GM19043 (cell line): ENCODE measurements around the gene MYH14.

Experiments
- ATAC-seq: cut with Tn5 transposase; IDR thresholded peaks from one replicate; pipeline ENCODE4 v1.9.1; 2021; ENCODE audit warnings: low read depth; ENCODE audit not compliant: unreplicated experiment

MYH14 gene

DNA sequence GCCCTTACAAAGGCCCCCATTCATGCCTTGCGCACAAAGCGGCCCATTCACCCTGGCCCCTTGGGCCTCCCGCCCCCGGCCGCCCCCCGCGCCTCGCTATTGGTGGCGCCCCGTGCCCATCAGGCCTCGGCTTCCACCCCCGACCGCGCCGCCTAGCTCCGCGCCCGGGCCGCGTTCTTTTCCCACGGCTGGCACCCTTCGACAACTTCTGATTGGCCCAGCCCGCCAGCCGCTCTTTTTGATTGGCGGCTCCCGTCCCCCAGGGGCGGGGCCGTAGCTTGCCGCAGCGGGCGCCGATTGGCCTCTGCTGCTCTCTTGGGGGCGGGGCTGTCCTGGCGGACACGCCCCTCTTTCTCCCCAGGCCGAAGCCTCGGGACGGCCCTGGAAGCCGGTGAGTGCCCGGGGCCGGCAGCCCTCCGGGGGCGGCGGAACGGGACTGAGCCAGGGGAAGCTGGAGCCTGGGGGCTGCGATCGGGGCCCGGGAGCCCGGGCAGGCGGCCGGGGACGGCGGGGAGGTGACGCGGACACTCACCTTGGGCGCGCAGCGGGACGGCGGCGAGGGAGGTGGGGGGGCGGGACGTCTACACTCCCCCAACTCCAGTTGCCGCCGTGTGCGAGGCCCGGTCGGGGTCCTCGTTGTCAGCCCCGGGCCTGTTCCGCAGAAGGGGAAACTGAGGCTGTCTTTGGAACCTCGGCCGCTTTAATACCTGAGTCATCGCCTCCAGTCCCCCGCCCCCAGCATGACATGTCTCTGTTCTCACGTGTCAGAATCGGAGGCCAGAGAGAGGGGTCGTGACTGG is at the start of gene MYH14:
Gene MYH14, plus strand, starts transcription at position 342 of the 800 bp plus-strand sequence. CDS start 6,744 bp downstream, outside the sequence.
- ATAC-seq, result no peak

DNA sequence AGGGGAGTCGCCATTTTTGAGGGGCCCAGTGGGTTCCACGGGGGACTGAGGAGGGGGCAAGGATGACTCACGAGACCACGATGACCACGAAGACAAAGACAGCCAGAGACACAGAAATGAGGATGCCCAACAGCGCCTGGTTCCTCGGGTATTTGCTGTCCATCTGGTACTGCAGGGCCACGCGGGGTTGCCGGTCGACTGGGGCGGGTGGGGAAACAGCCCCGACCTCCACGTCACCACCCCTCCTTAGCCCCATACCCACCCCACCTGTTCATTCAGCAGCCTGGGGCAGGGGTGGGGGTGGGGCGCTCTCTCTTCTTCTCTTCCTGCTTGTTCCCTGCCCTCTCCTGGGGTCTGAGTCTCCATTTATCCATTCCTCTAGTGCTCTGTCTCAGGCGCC is 48.9 kb upstream of the MYH14 start:
- no peak for ATAC-seq

DNA sequence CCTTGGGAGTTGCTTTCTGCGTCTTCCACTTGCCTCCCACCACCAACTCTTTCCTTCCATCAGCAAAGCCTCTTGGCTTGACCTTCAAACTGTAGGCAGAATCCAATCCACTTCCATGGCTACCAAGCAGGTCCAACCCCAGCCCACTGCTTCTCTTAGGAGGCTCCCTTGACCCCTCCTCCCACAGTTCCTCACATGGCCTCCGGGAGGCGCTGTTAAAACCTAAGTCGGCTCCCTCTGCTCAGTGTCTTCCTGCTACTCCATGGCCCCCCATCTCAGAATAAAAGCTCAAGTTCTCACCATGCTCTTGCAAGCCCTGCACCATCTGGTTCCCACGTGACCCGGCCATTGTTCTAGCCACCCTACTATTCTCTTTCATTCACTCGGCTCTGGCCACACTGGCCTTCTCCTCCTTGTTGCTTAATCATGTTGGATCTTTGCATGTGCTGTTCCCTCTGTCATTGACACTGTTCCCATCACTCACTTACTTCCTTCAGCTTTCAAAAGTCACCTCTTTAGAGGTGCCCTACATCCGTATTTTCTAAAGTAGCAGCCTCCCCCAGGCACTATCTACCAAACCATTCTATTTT is 47.8 kb upstream of the MYH14 start:
- ATAC-seq, result no peak

DNA sequence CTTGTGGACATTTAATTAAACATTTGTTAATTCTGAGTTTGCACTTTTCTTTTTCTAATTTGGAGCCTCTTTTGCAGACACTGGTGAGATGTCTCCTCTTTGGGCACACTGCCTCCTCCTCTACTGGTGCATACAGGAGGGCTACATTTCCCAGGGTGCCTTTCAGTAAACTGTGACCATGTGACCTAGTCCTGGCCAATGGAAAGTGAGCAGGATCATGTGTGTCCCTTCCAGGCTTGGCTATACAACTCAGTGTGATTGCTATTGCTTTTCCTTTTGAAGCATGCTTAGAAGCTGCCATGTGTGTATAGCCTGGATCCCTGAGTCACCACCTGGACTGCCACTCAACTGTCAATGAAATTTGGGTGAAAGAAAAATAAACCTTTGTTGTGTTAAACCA is 44.8 kb upstream of the MYH14 start:
- no peak for ATAC-seq

DNA sequence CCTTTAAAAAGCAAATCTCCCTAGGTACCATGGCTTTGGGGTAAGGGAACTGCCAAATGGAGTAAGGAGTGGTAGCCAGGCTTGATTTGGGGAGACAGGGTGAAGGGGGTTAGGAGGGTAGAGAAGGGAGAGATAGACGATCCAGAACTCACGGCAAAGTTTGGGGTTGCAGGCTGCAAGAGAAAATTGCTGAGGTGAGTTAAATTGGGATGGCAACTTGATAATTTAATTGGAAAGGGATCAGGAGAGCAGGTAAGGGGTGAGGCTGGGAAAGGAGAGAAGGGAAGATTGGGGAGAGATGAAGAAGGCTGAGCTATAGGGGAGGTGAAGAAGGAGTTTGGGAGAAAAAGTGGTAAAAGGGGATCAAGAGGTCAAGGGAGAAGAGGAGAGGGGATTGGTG is 44.3 kb upstream of the MYH14 start:
- no peak for ATAC-seq

DNA sequence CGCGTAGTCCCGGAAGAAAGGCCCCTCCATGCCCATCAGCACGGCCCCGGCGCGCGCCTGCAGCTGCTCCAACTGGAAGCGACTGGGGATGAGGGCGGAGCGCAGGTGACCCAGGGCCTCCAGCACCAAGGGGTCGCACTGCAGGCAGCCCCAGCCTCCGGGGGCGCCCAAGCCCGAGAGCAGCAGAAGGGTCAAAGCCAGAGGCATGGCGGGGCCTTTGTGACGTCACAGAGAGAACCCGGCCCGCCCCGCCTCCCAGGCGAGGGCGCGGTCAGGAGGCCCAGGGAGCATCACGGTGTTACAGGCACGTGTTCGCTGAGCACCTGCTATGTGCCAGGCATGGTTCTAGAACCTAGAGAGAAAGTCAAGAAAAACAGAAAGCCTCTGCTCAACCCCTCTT is 40.4 kb upstream of the MYH14 start, which contains the start of gene IZUMO2:
Gene IZUMO2, minus strand, starts transcription at position 294 of the 400 bp plus-strand sequence. Its CDS starts 87 bp downstream, at position 207.
- no peak for ATAC-seq

DNA sequence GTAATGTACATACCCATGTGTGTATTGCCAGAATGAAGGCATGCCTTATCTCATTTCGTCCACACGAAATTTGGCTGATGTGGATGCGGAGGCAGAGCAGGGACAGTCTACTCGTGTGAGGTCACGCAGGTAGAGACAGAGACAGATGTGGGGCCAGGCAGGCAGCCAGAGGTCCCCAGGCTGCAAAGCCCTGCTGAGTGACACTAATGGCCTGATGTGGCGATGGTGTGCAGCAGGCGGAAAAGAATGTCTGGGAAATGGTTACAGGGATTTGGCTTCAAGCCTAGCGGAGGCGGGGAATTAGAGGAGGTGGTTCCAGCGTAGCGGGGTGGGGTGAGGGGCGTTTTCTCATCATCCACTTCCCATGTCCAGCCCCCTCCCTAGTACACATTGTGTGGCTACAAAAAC is 36.1 kb upstream of the MYH14 start:
- ATAC-seq, result no peak

DNA sequence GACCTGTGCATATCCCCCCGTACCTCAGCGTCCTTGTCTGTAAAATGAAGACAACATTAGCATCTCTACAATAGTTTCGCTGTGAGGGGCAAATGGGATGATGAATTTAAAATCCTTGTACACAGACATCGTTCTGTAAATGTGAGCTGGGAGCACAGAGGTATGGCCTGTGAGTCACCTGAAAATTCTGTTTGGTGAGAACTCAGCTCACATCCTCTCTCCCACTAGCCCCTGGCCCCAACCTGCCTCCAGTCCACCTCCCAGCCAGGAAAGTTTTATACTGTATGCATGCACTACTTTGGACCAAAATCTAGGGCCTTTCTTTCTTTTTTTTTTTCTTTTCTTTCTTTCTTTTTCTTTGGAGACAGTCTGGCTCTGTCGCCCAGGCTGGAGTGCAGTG is 31.7 kb upstream of the MYH14 start:
- ATAC-seq, result no peak

DNA sequence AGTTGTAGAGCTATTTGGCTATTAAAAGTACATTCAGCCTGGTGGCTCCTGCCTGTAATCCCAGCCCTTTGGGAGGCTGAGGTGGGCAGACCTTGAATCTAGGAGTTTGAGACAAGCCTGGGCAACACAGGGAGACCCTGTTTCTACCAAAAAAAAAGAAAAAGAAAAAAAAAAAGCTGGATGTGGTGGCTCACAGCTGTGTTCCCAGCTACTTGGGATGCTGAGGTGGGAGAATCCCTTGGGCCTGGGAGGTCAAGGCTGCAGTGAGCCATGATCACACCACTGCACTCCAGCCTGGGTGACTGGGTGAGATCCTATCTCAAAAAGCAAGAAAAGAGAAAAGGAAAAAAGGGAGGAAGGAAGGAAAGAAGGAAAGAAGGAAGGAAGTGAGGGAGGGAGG is 30.7 kb upstream of the MYH14 start:
- ATAC-seq, result no peak

DNA sequence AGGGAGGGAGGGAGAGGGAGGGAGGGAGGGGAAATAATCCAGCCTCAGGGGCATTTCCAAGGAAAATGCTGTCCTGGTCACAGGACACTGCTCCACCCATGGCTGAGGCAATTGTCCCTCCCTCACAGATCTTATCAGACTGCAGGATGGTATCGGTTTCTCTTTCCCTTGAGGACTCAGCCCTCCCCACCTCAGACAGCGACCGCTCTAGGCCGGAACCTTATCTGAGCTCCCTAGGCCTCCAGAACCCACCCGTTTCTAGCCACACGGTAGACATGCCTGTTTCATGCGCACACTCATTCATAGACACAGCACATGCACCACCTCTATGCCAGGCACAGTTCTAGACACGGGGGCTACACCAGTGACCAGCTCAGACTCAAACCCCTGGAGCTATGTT is 30.3 kb upstream of the MYH14 start:
- no peak for ATAC-seq

DNA sequence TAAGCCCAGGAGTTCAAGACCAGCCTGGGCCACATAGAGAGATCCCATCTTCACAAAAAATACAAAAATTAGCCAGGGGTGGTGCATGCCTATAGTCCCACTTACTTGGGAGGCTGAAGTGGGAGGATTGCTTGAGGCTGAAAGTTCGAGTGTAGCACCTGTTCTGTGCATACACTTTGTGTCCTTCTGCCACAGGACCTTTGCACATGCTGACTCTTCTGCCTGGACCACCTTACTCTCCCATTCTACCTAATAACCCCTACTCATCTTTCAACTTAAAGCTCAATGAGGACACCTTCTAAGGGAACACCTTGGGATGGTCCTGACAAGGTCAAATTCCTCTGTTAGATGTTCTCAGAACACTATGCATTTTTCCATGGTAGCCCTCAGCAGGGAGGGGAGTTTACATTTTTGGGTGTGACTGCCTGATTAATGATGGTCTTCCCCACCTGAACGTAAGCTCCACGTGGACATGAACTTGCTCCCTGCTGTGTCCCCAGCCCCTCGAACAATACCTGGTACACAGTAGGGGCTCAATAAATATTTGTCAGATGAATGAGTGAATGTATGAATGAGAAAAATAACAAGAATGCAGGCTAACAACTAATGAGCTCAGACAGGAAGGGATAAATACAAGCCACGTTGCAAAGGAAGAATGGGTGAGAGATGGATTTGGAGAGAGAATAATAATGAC is 29.2 kb upstream of the MYH14 start:
- no peak for ATAC-seq

DNA sequence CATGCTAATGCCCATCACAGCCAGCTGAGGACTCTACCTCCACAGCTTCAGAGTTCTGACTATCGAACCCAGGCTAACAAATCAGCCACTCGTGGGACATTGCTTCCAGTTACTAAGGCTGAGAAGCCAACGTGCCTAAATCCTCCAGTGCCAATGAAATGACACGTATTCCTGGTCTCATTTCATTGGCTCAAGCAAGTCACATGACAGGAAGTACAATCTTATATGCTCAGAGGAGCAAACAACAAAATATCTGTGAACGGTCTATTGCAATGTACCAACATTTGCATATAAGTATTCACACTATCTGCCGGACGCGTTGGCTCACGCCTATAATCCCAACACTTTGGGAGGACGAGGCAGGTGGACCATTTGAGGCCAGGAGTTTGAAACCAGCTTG is 27.5 kb upstream of the MYH14 start:
- ATAC-seq, result no peak

DNA sequence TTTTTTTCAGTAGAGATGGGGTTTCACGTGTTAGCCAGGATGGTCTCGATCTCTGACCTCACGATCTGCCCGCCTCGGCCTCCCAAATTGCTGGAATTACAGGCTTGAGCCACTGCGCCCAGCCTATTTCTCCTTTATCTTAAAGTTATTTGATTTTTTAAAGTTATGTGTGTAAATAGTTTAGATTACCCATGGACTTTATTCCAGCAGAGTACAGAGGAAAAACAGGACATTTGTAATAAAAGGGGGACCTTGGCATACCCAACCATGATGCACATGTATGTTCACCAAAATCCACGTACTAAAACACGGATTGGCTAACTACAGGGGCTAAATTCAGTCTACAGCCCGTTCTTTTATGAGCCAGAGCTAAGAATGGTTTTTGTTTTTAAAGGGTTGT is 26.6 kb upstream of the MYH14 start:
- no peak for ATAC-seq

DNA sequence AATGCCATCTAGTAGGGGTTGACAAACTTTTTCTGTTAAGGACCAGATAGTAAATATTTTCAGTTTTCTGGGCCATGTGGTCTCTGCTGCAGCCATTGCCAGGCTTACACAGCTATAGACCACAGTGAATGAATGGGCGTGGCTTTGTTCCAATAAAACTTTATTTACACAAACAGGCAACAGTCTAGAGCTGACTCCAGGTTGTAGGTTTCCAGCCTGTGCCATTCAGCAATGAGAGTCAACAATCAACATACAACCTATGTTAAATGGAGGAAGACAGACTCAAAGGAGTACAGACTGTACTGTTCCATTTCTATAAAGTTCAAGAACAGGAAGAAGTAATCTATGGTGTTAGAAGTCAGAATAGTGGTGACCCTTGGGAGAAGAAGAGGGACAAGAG is 25.1 kb upstream of the MYH14 start:
- ATAC-seq, result no peak

DNA sequence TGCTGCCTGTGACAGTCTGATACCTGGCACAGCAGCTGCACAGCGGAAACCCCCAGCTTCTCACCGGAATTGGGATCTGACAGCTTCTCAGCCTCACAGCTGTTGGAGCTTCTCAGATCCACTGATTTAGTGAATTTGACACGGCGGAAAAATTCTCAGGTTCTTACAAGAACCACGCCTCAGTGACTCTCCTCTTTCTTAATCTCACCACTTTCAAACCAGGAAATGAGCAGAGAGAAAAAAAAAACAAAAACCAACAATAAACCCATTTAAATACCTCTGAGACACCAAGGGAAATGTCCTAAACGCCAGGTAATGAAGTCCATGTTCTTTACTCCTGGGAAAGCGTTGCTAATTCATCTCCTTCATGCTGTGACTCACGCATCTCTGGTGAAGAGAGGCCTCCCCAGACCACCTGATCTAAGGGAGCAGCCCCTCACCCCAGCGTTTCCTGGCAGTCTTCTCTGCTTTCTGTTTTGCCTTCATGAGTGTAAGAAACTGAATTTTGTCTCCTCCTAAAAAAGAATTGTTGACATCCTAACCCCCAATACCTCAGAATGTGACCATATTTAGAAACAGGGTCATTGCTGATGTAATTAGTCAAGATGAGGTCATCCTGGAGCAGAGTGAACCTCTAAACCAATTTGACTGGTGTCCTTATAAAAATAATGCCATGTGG is 24.4 kb upstream of the MYH14 start:
- ATAC-seq, result no peak

DNA sequence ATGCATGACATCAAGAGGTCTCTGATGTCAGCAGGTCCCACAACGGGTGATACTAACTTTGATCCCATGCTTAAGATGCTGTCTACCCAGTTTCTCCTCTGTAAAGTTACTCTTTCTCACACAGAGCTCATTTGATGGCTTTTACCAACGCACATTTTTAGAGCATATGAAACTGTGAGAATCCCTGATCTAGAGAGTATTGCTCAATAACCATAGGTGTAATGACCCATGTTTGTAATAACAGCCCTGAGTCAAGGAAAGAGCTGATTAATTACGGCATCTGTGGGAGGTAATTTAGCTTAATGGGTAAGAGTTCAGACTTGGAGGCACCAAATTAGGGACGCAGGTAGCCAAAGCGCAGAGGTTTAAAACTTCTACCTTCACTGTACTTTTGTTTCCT is 22.3 kb upstream of the MYH14 start:
- ATAC-seq, result no peak

DNA sequence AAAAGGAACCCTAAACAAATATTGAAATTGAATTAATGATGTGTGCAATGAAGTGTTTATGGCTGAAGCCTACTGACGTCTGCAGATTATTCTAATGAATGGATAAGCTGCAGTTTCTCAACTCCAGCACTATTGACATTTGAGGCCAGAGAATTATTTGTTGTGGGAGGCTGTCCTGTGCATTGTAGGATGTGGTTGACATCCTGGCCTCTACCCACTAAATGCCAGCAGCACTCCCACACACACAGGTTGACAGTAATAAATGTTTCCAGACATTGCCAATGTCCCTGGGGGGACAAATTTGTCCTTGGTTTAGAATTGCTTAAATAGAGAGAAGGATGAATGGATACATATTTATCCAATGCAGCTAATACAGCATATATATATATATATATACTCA is 19.2 kb upstream of the MYH14 start:
- no peak for ATAC-seq

DNA sequence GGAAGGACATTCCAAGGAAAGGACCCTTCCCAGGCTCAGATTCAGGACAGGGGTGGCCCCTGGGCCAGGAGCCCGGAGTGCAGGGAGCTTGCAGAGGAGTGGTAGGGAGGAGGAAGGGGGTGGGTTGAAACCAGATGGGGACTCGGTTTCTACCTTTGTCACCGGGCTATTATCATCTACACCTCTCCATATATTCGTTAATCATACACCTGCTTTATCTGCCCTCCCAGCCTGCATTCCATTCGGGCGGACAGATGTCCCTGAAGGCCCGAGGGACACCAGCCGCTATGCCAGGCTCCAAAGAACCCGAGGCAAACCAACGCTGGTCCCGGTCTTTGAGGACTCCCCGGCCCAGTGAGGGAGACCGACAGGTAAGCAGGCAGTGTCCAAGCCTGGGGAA is 15.5 kb upstream of the MYH14 start:
- ATAC-seq, result no peak

DNA sequence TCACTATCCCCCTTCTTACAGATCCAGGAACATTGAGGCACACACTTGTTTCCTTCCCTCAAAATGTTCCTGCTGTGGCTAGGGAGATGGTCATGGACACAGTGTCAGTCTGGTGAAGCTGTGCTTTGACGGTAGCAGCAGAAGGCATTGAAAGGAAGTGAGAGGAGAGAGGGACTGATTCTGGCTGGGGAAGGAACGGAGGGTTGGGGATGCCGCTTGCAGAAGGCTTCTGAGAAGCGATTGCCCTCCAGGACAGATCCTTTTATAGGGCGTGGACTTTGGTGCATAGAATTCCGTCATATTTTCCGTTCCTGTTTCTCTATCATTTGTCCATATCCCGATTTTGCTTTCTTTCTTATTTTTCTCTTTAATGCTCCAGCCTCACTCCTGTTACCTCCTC is 14.1 kb upstream of the MYH14 start:
- ATAC-seq, result no peak

DNA sequence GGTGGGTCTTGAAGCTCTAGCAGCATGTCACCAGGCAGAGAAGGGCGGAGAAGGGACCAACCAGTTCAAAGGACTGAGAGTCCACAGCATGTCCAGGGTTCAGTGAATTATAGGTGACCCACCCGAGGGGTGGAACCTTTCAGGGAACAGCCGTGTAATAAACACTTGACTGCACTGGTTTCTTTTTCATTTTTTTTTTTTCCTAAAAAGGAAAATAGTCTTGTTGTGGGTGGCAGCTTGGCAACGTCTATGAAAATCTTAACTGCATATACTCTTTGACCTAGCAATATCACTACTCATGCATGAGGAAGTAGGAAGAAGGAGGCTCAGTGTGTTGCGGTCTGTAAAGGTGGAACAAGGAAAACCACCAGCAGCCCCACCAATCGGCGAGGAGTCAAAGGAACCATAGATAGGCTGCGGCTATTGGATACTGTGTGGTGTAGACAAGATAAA is 13.0 kb upstream of the MYH14 start:
- no peak for ATAC-seq

DNA sequence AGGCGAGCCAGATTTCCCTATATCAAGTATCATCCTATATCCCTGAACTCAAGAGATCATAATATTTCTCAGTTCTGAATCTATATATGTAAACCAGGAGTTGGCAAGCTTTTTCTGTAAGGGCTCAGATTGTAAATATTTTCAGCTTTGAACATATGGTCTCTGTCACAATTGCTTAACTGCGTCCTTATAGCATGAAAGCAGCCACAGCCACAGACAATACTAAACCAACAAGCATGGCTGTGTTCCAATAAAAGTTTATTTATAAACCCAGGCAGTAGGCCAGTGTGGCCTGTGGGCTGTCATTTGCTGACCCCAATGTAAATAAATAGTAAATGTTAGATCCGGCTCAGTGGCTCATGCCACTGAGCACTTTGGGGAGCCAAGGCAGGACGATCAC is 12.2 kb upstream of the MYH14 start:
- no peak for ATAC-seq
